Keratinocyte (primary cell): ENCODE results near the gene IFI27L2. TPM values are rescaled to one million over a fixed set of nuclear protein-coding genes. Genes with fewer than 3 reads are reported as not detected.

Experiments
- DNase-seq: peaks from one replicate; pipeline ENCODE4 v3.0.0-alpha.2; 2011; ENCODE audit warnings: low read depth, missing footprints, low spot score
- FAIRE-seq: peaks from 2 replicates; lab custom pipeline; 2011; peaks lifted over from hg19 to GRCh38; lab: Jason Lieb, UNC
- H2AFZ ChIP-seq: 2 replicates; pipeline ENCODE4 v1.6.0; 2012; ENCODE audit warnings: low read length, control low read depth, inconsistent platforms; ENCODE audit not compliant: control insufficient read depth
- H3K27ac ChIP-seq: 2 replicates; pipeline ENCODE4 v1.5.1; 2011; ENCODE audit warnings: low read length; ENCODE audit not compliant: control insufficient read depth, insufficient read depth
- H3K27me3 ChIP-seq: 3 replicates; pipeline ENCODE4 v1.6.0; 2011; ENCODE audit warnings: low read length; ENCODE audit not compliant: control insufficient read depth, insufficient read depth; ENCODE audit errors: extremely low read depth
- H3K36me3 ChIP-seq, 2 experiments: 2 replicates in 1 of 2; 3 replicates in 1 of 2; pipeline ENCODE4 v1.5.1; 2011; ENCODE audit warnings: low read length in 2 of 2, mild to moderate bottlenecking in 1 of 2; ENCODE audit not compliant: control insufficient read depth in 2 of 2, insufficient read depth in 2 of 2; ENCODE audit errors: extremely low read depth in 1 of 2
- H3K4me1 ChIP-seq: 3 replicates; pipeline ENCODE4 v1.5.1; 2011; ENCODE audit warnings: low read length; ENCODE audit not compliant: control insufficient read depth, insufficient read depth; ENCODE audit errors: extremely low read depth
- H3K4me2 ChIP-seq: 3 replicates; pipeline ENCODE4 v1.6.0; 2011; ENCODE audit warnings: low read depth, low read length; ENCODE audit not compliant: control insufficient read depth, insufficient read depth; ENCODE audit errors: extremely low read depth
- H3K4me3 ChIP-seq, 3 experiments: fragments of 200-600 bp in 1 of 3; sonication (generic) in 1 of 3; 2 replicates in 2 of 3; 3 replicates in 1 of 3; pipeline ENCODE4 v1.5.1; 2011 to 2016; ENCODE audit warnings: low read length in 3 of 3, mild to moderate bottlenecking in 3 of 3, control low read depth in 2 of 3, inconsistent platforms in 1 of 3, low read depth in 1 of 3, mixed read lengths in 1 of 3, mixed run types in 1 of 3, moderate library complexity in 1 of 3; ENCODE audit not compliant: control insufficient read depth in 2 of 3, insufficient read depth in 2 of 3; ENCODE audit errors: extremely low read depth in 1 of 3
- H3K79me2 ChIP-seq: 2 replicates; pipeline ENCODE4 v1.6.0; 2012; ENCODE audit warnings: low read length; ENCODE audit not compliant: control insufficient read depth, insufficient read depth
- H3K9ac ChIP-seq: 3 replicates; pipeline ENCODE4 v1.6.0; 2011; ENCODE audit warnings: low read length; ENCODE audit not compliant: control insufficient read depth, insufficient read depth; ENCODE audit errors: extremely low read depth
- H3K9me1 ChIP-seq: 3 replicates; pipeline ENCODE4 v1.6.0; 2011; ENCODE audit warnings: low read length; ENCODE audit not compliant: control insufficient read depth, insufficient read depth; ENCODE audit errors: extremely low read depth
- H3K9me3 ChIP-seq: 2 replicates; pipeline ENCODE4 v1.5.1; 2012; ENCODE audit warnings: low read depth, low read length; ENCODE audit not compliant: control insufficient read depth
- H4K20me1 ChIP-seq: 3 replicates; pipeline ENCODE4 v1.6.0; 2011; ENCODE audit warnings: low read length; ENCODE audit not compliant: control insufficient read depth, insufficient read depth; ENCODE audit errors: extremely low read depth
- CTCF ChIP-seq, 3 experiments: IDR thresholded peaks in 1 of 3; conservative IDR thresholded peaks in 1 of 3; optimal IDR thresholded peaks in 1 of 3; 2 replicates in 2 of 3; 3 replicates in 1 of 3; pipeline versions ENCODE3 to v1.5.1; 2011; ENCODE audit warnings: low read length in 3 of 3, mild to moderate bottlenecking in 3 of 3, moderate library complexity in 2 of 3, control low read depth in 1 of 3, inconsistent platforms in 1 of 3; ENCODE audit not compliant: insufficient read depth in 2 of 3; ENCODE audit errors: extremely low read depth in 1 of 3
- EZH2 ChIP-seq: IDR thresholded peaks from one replicate; pipeline ENCODE4 v1.6.1; 2012; ENCODE audit warnings: inconsistent platforms, mild to moderate bottlenecking, low read length, moderate library complexity
- dilution Hi-C: fragments of 300-500 bp; cut with MboI; formaldehyde crosslinking; loops from one replicate; pipeline ENCODE4 v1.7.0; 2020; ENCODE audit warnings: low sequenced_read_pairs; ENCODE audit not compliant: extremely low pct_ligation_motif_present
- polyA plus RNA-seq, 5 experiments: library from polyadenylated mRNA; depleted of rRNA in 3 of 5; stranded (reverse) in 3 of 5; stranded (forward) in 1 of 5; unstranded in 1 of 5; fragments of >200 nt; gene quantifications; 1 replicate in 1 of 5; 2 replicates in 3 of 5; 3 replicates in 1 of 5; pipeline versions ENCODE4 v1.2.1 to v1.2.3, GENCODE V29; 2011 to 2012; ENCODE audit warnings: missing spikeins in 2 of 5, low read depth in 1 of 5, low replicate concordance in 1 of 5

Gene IFI27L2
- polyA plus RNA-seq, 1 donor (not counting 4 experiments of a cell fraction or from before 2014, with no cell fraction given), result 67.5 TPM

- no peak overlapping the region for H3K27ac ChIP-seq
- dilution Hi-C loops, result no loop called here
- H3K4me1 ChIP-seq, result peaks cover 2% of the 10 kb centered on the region
- no peak for TF ChIP-seq EZH2
- no peak for TF ChIP-seq CTCF (optimal IDR thresholded peaks at IDR 0.05 in 1 of 3, IDR thresholded peaks at IDR 0.05 in 1 of 3, conservative IDR thresholded peaks at IDR 0.05 in 1 of 3; ENCODE audit: extremely low read depth in 1 of 3, insufficient read depth in 2 of 3, low read length in 3 of 3)
- H3K36me3 ChIP-seq, result peaks cover 0 to 12% of the 10 kb centered on the region in 2 experiments
- DNase-seq (no peak), FAIRE-seq (no peak)
- H4K20me1 ChIP-seq, result no peaks in the 10 kb centered on the region
- no peaks in the 10 kb centered on the region for H3K79me2 ChIP-seq
- H2AFZ ChIP-seq, result no peak overlapping the region
- H3K9ac ChIP-seq, result no peak overlapping the region
- H3K4me3 ChIP-seq, result no peak overlapping the region
- no peak overlapping the region for H3K4me2 ChIP-seq
- no peaks in the 10 kb centered on the region for H3K9me1 ChIP-seq
- no peaks in the 10 kb centered on the region for H3K9me3 ChIP-seq
- H3K27me3 ChIP-seq, result no peaks in the 10 kb centered on the region
Measured at GRCh38 chr14:94123296-94123695, 6.1 kb downstream of the IFI27L2 start.

GRCh38 chr14:94122438-94122837, 7.0 kb downstream of the IFI27L2 start:
- Histone ChIP-seq H4K20me1 (no peaks in the 10 kb centered on the region), H3K27me3 (peaks cover 4% of the 10 kb centered on the region), H3K79me2 (no peaks in the 10 kb centered on the region), H3K4me1 (no peaks in the 10 kb centered on the region), H3K9ac (no peak overlapping the region), H3K4me2 (no peak overlapping the region), H3K9me3 (no peaks in the 10 kb centered on the region), H3K9me1 (no peaks in the 10 kb centered on the region), H3K27ac (no peak overlapping the region), H2AFZ (no peak overlapping the region), H3K4me3 (no peak overlapping the region), H3K36me3 (peaks cover 0 to 7% of the 10 kb centered on the region in 2 experiments)
- FAIRE-seq, result no peak
- TF ChIP-seq CTCF (optimal IDR thresholded peaks at IDR 0.05 in 1 of 3, IDR thresholded peaks at IDR 0.05 in 1 of 3, conservative IDR thresholded peaks at IDR 0.05 in 1 of 3; ENCODE audit: extremely low read depth in 1 of 3, insufficient read depth in 2 of 3, low read length in 3 of 3), result no peak
- no peak for TF ChIP-seq EZH2
- DNase-seq, result no peak
- dilution Hi-C loops, result no loop called here
